Heart left ventricle (tissue), 13 donors: ENCODE results near the gene GALNT5.

Experiments
- CTCF ChIP-seq, 12 donors: fragments of 200-600 bp; sonication (generic) in 4 of 12; IDR thresholded peaks; one replicate each; pipeline versions ENCODE4 v1.5.0 to v1.8.0; 2018 to 2022; ENCODE audit warnings: antibody characterized with exemption in 12 of 12, mild to moderate bottlenecking in 5 of 12
- POLR2A ChIP-seq, 2 donors: fragments of 450-650 bp; IDR thresholded peaks; one replicate each; pipeline ENCODE4 v1.6.1; 2017; ENCODE audit warnings: antibody characterized with exemption in 2 of 2, mild to moderate bottlenecking in 2 of 2, moderate library complexity in 2 of 2
- donor health status: ischemic (EF 13 %, LVEDD 7.1; RV severe dilation, severe dysfunction).
- donor health status: DM: no; HTN: yes; CAD: no.
- donor health status: DM: no; HTN: no; CAD: no.
- donor health status: ischemic (EF 25% LVEDD 6.9; RV normal size, moderate dysfunction).
- donor health status: ischemic (EF 25% LVEDD 5.7; RV mildly dilated, moderate dysfunction).
- donor health status: ischemic (EF 35%, LVEDD 5.7; RV mildly dilated, moderate dysfunction).
- donor health status: nonischemic (EF 11% LVEDD 7.7; RV severe dilation, severe dysfunction).
- donor health status: DM: yes; HTN: yes; CAD: no.
- donor health status: PGD.
- donor health status: ischemic (EF 29% LVEDD 5.4; RV normal size, mild dysfunction).
- donor health status: nonischemic (EF 23%, LVEDD 6.1; RV moderate dilation, normal function).

GRCh38 chr2:157305723-157306110, 48.2 kb downstream of the GALNT5 start:
- TF ChIP-seq CTCF (IDR thresholded peaks at IDR 0.05) (no peak), POLR2A (IDR thresholded peaks at IDR 0.05) (no peak)
